Measurements from ENCODE around the gene ISG15.

ISG15 gene

DNA sequence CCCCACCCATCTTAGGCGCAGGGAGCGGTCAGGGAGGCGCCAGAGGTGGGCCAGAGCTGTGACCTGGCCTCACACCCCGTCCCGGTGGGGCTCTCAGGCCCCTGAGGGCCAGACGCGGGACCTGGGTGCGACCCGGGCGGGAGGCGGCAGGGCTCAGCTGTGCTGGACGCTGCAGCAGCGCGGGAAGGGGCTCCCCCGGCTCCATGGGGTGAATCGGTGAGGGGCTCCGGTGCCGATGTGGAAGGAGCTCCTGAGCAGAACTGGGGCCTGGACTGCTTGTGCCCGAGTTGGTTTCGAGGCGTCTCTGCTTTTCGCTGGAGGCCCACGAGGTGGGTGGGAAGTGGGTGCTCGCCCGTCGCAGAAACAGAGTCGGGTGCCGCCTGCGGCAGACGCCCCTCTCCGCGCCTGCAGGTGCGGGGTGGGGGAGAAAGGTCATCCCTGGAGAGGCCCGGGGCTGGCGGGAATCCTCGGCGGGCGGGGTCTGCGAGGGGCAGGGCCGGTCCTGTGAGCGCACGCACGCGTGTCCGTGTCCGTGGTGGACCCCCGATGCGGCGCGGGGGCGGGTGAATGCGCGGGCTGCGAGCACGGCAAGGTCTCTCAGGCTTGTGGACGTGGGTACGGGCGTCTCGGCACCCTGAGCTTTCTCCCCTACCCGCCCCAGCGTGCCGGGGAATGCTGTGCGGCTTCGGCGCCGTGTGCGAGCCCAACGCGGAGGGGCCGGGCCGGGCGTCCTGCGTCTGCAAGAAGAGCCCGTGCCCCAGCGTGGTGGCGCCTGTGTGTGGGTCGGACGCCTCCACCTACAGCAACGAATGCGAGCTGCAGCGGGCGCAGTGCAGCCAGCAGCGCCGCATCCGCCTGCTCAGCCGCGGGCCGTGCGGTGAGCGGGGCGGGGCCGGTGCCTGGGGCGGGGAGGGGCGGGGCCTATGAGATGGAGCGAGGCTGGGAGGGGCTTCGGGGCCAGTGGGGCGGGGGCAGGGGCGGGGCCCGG, 27.0 kb downstream of the ISG15 start:
- Histone ChIP-seq H3K36me3 (ENCODE audit: control insufficient read depth, insufficient read depth, low read length) (no peaks in the 10 kb centered on the region), H3K27ac (ENCODE audit: insufficient read depth, low read length, poor library complexity, severe bottlenecking) (no peak overlapping the region), H3K27me3 (replicated peaks; ENCODE audit: control insufficient read depth, insufficient read depth, low read length, poor library complexity, severe bottlenecking) (peaks cover 13% of the 10 kb centered on the region), H3K4me3 (ENCODE audit: insufficient read depth, low read depth, low read length, poor library complexity, severe bottlenecking) (peak overlapping the region; percentile 48), H3K4me1 (ENCODE audit: control insufficient read depth, insufficient read depth, low read length, poor library complexity, severe bottlenecking) (peaks cover 17% of the 10 kb centered on the region), H3K9me3 (ENCODE audit: control insufficient read depth, low read length) (no peaks in the 10 kb centered on the region)
- peak; percentile 69 to 80 (median 76) for DNase-seq

DNA sequence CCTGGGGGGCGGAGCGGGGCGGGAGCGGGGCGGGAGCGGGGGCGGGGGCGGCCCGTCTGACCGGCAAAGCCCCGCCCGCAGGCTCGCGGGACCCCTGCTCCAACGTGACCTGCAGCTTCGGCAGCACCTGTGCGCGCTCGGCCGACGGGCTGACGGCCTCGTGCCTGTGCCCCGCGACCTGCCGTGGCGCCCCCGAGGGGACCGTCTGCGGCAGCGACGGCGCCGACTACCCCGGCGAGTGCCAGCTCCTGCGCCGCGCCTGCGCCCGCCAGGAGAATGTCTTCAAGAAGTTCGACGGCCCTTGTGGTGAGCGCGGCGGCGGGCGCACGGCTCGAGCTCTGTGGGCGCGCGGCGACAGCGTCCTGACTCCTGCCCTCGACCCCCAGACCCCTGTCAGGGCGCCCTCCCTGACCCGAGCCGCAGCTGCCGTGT, 27.8 kb downstream of the ISG15 start:
- no peak for DNase-seq
- H3K4me1 ChIP-seq (ENCODE audit: control insufficient read depth, insufficient read depth, low read length, poor library complexity, severe bottlenecking), result peaks cover 17% of the 10 kb centered on the region
- H3K9me3 ChIP-seq (ENCODE audit: control insufficient read depth, low read length), result no peaks in the 10 kb centered on the region
- H3K4me3 ChIP-seq (ENCODE audit: insufficient read depth, low read depth, low read length, poor library complexity, severe bottlenecking), result no peak overlapping the region
- H3K36me3 ChIP-seq (ENCODE audit: control insufficient read depth, insufficient read depth, low read length), result no peaks in the 10 kb centered on the region
- no peak overlapping the region for H3K27ac ChIP-seq (ENCODE audit: insufficient read depth, low read length, poor library complexity, severe bottlenecking)
- peaks cover 5% of the 10 kb centered on the region for H3K27me3 ChIP-seq (replicated peaks; ENCODE audit: control insufficient read depth, insufficient read depth, low read length, poor library complexity, severe bottlenecking)

DNA sequence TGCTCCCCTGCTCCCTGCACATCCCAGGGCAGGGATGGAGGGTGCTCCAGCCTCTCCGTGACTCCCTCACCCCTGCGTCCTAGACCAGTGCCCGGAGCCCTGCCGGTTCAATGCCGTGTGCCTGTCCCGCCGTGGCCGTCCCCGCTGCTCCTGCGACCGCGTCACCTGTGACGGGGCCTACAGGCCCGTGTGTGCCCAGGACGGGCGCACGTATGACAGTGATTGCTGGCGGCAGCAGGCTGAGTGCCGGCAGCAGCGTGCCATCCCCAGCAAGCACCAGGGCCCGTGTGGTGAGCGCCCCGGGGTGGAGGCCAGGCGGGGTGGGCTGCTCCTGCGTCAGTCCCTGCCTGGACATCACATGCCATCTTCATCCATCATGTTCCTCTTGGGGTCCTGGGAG, 28.6 kb downstream of the ISG15 start:
- Histone ChIP-seq H3K36me3 (ENCODE audit: control insufficient read depth, insufficient read depth, low read length) (no peaks in the 10 kb centered on the region), H3K9me3 (ENCODE audit: control insufficient read depth, low read length) (no peaks in the 10 kb centered on the region), H3K4me3 (ENCODE audit: insufficient read depth, low read depth, low read length, poor library complexity, severe bottlenecking) (no peak overlapping the region), H3K27me3 (replicated peaks; ENCODE audit: control insufficient read depth, insufficient read depth, low read length, poor library complexity, severe bottlenecking) (peaks cover 3% of the 10 kb centered on the region), H3K4me1 (ENCODE audit: control insufficient read depth, insufficient read depth, low read length, poor library complexity, severe bottlenecking) (peaks cover 17% of the 10 kb centered on the region), H3K27ac (ENCODE audit: insufficient read depth, low read length, poor library complexity, severe bottlenecking) (no peak overlapping the region)
- no peak for DNase-seq

DNA sequence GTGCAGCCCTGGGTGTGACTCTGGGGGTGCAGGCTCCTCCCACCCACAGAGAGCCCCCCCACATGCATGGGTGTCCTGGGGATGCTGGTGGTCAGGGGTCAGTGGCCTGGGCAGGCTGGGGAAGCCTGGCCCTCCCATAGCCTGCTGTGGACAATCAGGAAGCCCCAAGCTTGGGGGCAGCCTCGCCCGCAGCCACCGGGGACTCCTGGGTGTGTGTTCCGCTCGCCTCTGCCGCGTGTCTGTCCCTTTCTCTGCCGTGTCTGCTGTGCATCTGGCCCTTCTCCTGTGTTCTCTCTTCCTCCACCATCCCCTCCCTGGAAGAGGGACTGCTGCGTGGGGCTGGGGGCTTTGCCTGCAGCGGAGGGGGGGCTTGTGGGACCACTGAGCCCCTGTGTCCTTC, 29.5 kb downstream of the ISG15 start:
- Histone ChIP-seq H3K9me3 (ENCODE audit: control insufficient read depth, low read length) (no peaks in the 10 kb centered on the region), H3K27ac (ENCODE audit: insufficient read depth, low read length, poor library complexity, severe bottlenecking) (no peak overlapping the region), H3K36me3 (ENCODE audit: control insufficient read depth, insufficient read depth, low read length) (no peaks in the 10 kb centered on the region), H3K4me1 (ENCODE audit: control insufficient read depth, insufficient read depth, low read length, poor library complexity, severe bottlenecking) (peaks cover 17% of the 10 kb centered on the region), H3K27me3 (replicated peaks; ENCODE audit: control insufficient read depth, insufficient read depth, low read length, poor library complexity, severe bottlenecking) (peaks cover 3% of the 10 kb centered on the region), H3K4me3 (ENCODE audit: insufficient read depth, low read depth, low read length, poor library complexity, severe bottlenecking) (no peak overlapping the region)
- DNase-seq, result no peak

DNA sequence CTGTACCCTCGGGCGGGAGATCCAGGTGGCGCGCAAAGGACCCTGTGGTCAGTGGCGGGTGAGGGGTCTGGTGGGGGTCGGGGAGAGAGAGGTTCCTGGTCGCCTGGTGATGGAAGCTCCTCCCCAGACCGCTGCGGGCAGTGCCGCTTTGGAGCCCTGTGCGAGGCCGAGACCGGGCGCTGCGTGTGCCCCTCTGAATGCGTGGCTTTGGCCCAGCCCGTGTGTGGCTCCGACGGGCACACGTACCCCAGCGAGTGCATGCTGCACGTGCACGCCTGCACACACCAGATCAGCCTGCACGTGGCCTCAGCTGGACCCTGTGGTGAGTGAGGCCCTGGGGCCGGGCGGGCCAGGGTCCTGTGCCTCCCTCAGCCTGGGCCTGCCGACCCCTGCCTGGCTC, 30.1 kb downstream of the ISG15 start:
- Histone ChIP-seq H3K27ac (ENCODE audit: insufficient read depth, low read length, poor library complexity, severe bottlenecking) (no peak overlapping the region), H3K9me3 (ENCODE audit: control insufficient read depth, low read length) (no peaks in the 10 kb centered on the region), H3K4me1 (ENCODE audit: control insufficient read depth, insufficient read depth, low read length, poor library complexity, severe bottlenecking) (peaks cover 17% of the 10 kb centered on the region), H3K36me3 (ENCODE audit: control insufficient read depth, insufficient read depth, low read length) (no peaks in the 10 kb centered on the region), H3K27me3 (replicated peaks; ENCODE audit: control insufficient read depth, insufficient read depth, low read length, poor library complexity, severe bottlenecking) (peaks cover 3% of the 10 kb centered on the region), H3K4me3 (ENCODE audit: insufficient read depth, low read depth, low read length, poor library complexity, severe bottlenecking) (no peak overlapping the region)
- DNase-seq, result no peak

DNA sequence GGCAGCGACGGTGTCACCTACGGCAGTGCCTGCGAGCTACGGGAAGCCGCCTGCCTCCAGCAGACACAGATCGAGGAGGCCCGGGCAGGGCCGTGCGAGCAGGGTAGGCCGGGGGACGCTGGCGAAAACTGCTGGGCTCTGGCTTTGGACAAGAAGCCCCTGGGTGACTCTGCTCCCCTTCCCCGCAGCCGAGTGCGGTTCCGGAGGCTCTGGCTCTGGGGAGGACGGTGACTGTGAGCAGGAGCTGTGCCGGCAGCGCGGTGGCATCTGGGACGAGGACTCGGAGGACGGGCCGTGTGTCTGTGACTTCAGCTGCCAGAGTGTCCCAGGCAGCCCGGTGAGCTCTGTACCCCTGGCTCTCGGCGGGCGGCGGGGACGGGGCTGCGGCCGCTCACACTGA, 30.6 kb downstream of the ISG15 start:
- Histone ChIP-seq H3K27ac (ENCODE audit: insufficient read depth, low read length, poor library complexity, severe bottlenecking) (no peak overlapping the region), H3K4me3 (ENCODE audit: insufficient read depth, low read depth, low read length, poor library complexity, severe bottlenecking) (no peak overlapping the region), H3K27me3 (replicated peaks; ENCODE audit: control insufficient read depth, insufficient read depth, low read length, poor library complexity, severe bottlenecking) (peaks cover 2% of the 10 kb centered on the region), H3K4me1 (ENCODE audit: control insufficient read depth, insufficient read depth, low read length, poor library complexity, severe bottlenecking) (peaks cover 17% of the 10 kb centered on the region), H3K36me3 (ENCODE audit: control insufficient read depth, insufficient read depth, low read length) (no peaks in the 10 kb centered on the region), H3K9me3 (ENCODE audit: control insufficient read depth, low read length) (no peaks in the 10 kb centered on the region)
- DNase-seq, result no peak

DNA sequence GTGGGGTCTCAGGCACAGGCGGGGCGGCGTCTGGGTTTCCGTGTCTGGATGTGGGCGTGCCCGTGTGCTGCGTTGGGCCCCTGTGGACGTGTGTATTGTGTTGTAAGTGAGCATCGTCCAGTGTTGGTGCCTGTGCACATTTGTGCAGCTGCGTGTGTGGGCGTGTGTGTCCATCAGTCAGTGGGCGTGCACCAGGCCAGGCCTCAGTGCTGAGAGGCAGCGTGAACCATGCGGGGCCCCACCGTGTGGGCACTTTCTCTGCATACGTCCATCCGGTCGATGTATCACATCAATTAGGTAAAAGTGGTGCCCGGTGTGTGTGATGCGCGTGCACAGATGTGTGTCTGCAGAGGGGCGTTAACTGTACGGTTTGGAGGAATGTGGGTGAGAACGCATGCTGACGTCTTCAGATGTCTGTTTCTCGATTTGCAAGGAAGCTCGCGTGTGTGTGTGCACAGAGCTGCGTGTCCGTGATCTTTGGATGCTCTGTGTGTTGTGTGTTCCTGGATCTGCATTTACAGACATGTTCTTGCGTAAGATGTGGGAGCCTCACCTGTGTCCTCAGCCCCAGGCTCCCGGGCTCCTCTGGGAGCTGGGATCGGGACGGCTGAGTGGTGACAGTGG, 31.3 kb downstream of the ISG15 start:
- no peak for DNase-seq
- Histone ChIP-seq H3K4me3 (ENCODE audit: insufficient read depth, low read depth, low read length, poor library complexity, severe bottlenecking) (no peak overlapping the region), H3K27me3 (replicated peaks; ENCODE audit: control insufficient read depth, insufficient read depth, low read length, poor library complexity, severe bottlenecking) (no peaks in the 10 kb centered on the region), H3K36me3 (ENCODE audit: control insufficient read depth, insufficient read depth, low read length) (no peaks in the 10 kb centered on the region), H3K4me1 (ENCODE audit: control insufficient read depth, insufficient read depth, low read length, poor library complexity, severe bottlenecking) (peaks cover 11% of the 10 kb centered on the region), H3K9me3 (ENCODE audit: control insufficient read depth, low read length) (no peaks in the 10 kb centered on the region), H3K27ac (ENCODE audit: insufficient read depth, low read length, poor library complexity, severe bottlenecking) (no peak overlapping the region)

DNA sequence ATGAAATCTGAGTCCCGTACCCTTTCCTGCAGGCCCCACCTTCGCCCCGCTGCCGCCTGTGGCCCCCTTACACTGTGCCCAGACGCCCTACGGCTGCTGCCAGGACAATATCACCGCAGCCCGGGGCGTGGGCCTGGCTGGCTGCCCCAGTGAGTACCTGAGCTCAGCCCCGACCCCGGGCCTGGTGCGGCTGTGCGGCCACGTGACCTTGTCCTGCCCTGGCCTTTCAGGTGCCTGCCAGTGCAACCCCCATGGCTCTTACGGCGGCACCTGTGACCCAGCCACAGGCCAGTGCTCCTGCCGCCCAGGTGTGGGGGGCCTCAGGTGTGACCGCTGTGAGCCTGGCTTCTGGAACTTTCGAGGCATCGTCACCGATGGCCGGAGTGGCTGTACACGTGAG, 31.8 kb downstream of the ISG15 start:
- Histone ChIP-seq H3K4me1 (ENCODE audit: control insufficient read depth, insufficient read depth, low read length, poor library complexity, severe bottlenecking) (peaks cover 5% of the 10 kb centered on the region), H3K27me3 (replicated peaks; ENCODE audit: control insufficient read depth, insufficient read depth, low read length, poor library complexity, severe bottlenecking) (no peaks in the 10 kb centered on the region), H3K4me3 (ENCODE audit: insufficient read depth, low read depth, low read length, poor library complexity, severe bottlenecking) (no peak overlapping the region), H3K9me3 (ENCODE audit: control insufficient read depth, low read length) (no peaks in the 10 kb centered on the region), H3K27ac (ENCODE audit: insufficient read depth, low read length, poor library complexity, severe bottlenecking) (no peak overlapping the region), H3K36me3 (ENCODE audit: control insufficient read depth, insufficient read depth, low read length) (no peaks in the 10 kb centered on the region)
- no peak for DNase-seq

DNA sequence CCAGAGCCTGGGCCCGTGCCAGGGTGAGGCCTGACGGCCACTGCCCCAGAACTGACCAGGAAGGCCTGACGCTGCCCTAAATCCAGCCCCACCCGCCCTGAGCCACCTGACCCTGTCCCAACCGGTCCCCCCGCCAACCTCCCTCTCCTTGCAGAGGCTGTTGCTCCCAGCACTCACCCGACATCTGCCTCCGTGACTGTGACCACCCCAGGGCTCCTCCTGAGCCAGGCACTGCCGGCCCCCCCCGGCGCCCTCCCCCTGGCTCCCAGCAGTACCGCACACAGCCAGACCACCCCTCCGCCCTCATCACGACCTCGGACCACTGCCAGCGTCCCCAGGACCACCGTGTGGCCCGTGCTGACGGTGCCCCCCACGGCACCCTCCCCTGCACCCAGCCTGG, 32.9 kb downstream of the ISG15 start:
- Histone ChIP-seq H3K27me3 (replicated peaks; ENCODE audit: control insufficient read depth, insufficient read depth, low read length, poor library complexity, severe bottlenecking) (no peaks in the 10 kb centered on the region), H3K9me3 (ENCODE audit: control insufficient read depth, low read length) (no peaks in the 10 kb centered on the region), H3K36me3 (ENCODE audit: control insufficient read depth, insufficient read depth, low read length) (no peaks in the 10 kb centered on the region), H3K4me3 (ENCODE audit: insufficient read depth, low read depth, low read length, poor library complexity, severe bottlenecking) (no peak overlapping the region), H3K4me1 (ENCODE audit: control insufficient read depth, insufficient read depth, low read length, poor library complexity, severe bottlenecking) (no peaks in the 10 kb centered on the region), H3K27ac (ENCODE audit: insufficient read depth, low read length, poor library complexity, severe bottlenecking) (no peak overlapping the region)
- no peak for DNase-seq

DNA sequence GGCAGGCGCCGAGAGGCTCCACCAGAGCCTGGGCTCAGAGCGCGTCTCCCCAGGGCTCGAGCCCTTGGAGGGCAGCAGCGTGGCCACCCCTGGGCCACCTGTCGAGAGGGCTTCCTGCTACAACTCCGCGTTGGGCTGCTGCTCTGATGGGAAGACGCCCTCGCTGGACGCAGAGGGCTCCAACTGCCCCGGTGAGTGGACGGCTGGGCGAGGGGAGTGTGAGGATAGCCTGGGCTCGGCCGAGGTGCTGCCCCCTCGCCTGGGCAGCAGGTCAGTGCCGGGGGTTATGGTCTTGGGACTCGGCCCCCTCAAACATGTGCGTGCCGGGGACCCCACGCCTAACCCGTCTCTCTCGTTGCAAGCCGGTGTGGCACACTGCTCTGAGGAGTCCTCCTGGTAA, 33.5 kb downstream of the ISG15 start:
- Histone ChIP-seq H3K4me1 (ENCODE audit: control insufficient read depth, insufficient read depth, low read length, poor library complexity, severe bottlenecking) (no peaks in the 10 kb centered on the region), H3K9me3 (ENCODE audit: control insufficient read depth, low read length) (no peaks in the 10 kb centered on the region), H3K36me3 (ENCODE audit: control insufficient read depth, insufficient read depth, low read length) (no peaks in the 10 kb centered on the region), H3K27me3 (replicated peaks; ENCODE audit: control insufficient read depth, insufficient read depth, low read length, poor library complexity, severe bottlenecking) (no peaks in the 10 kb centered on the region), H3K4me3 (ENCODE audit: insufficient read depth, low read depth, low read length, poor library complexity, severe bottlenecking) (no peak overlapping the region), H3K27ac (ENCODE audit: insufficient read depth, low read length, poor library complexity, severe bottlenecking) (no peak overlapping the region)
- no peak for DNase-seq

All from effector memory CD4-positive, alpha-beta T cell (primary cell).